Dedifferentiated amniotic fluid mesenchymal stem cell (primary cell): Measurements from ENCODE around the gene GPBP1.
"Not testable (repeated sequence)": the region's sequence is repeated elsewhere in the genome, so short reads cannot be mapped to it uniquely, and the experiment has no call there.

Experiments used
- DNase-seq: peaks from one replicate; pipeline ENCODE4 v3.0.0-alpha.2; 2016; ENCODE audit errors: extremely low spot score

The GPBP1 gene

GRCh38 chr5:57177479-57178156 is 3.8 kb downstream of the GPBP1 start:
- no peak for DNase-seq

GRCh38 chr5:57178238-57178637 is 4.4 kb downstream of the GPBP1 start:
- DNase-seq: not testable (repeated sequence)

GRCh38 chr5:57179262-57180200 is 5.7 kb downstream of the GPBP1 start:
- no peak for DNase-seq

GRCh38 chr5:57181154-57181553 is 7.3 kb downstream of the GPBP1 start:
- DNase-seq: no peak

- DNase-seq: no peak
These were observed 10.5 kb downstream of the GPBP1 start for GRCh38 chr5:57184322-57184721.

GRCh38 chr5:57185313-57185712 is 11.5 kb downstream of the GPBP1 start:
- no peak for DNase-seq

- no peak for DNase-seq
These were observed 12.3 kb downstream of the GPBP1 start for GRCh38 chr5:57186194-57186593.

GRCh38 chr5:57187977-57188376 is 14.1 kb downstream of the GPBP1 start:
- not testable (repeated sequence) for DNase-seq

- no peak for DNase-seq
These were observed 15.7 kb downstream of the GPBP1 start for GRCh38 chr5:57189515-57189914.

GRCh38 chr5:57190593-57190992 is 16.7 kb downstream of the GPBP1 start:
- DNase-seq: no peak

GRCh38 chr5:57191163-57191562 is 17.3 kb downstream of the GPBP1 start:
- DNase-seq: no peak

GRCh38 chr5:57191986-57192385 is 18.1 kb downstream of the GPBP1 start:
- no peak for DNase-seq

- not testable (repeated sequence) for DNase-seq
These were observed 19.0 kb downstream of the GPBP1 start for GRCh38 chr5:57192832-57193231.

- no peak for DNase-seq
These were observed 20.0 kb downstream of the GPBP1 start for GRCh38 chr5:57193757-57194413.

- no peak for DNase-seq
These were observed 20.8 kb downstream of the GPBP1 start for GRCh38 chr5:57194653-57195052.

- no peak for DNase-seq
These were observed 21.2 kb downstream of the GPBP1 start for GRCh38 chr5:57195060-57195459.

GRCh38 chr5:57199866-57200265 is 26.0 kb downstream of the GPBP1 start:
- DNase-seq: no peak

GRCh38 chr5:57202811-57203210 is 29.0 kb downstream of the GPBP1 start:
- no peak for DNase-seq

- no peak for DNase-seq
These were observed 33.3 kb downstream of the GPBP1 start for GRCh38 chr5:57207007-57207653.

GRCh38 chr5:57207681-57208080 is 33.8 kb downstream of the GPBP1 start:
- DNase-seq: no peak

- no peak for DNase-seq
These were observed 35.6 kb downstream of the GPBP1 start for GRCh38 chr5:57209316-57210040.
